GM10248 (cell line): Measurements from ENCODE around the gene RIPOR2.

Source experiments
- CTCF ChIA-PET: fragments of 300-600 bp; sonication (Branson Sonifier 250); formaldehyde crosslinking; extraction: SDS; loops from one replicate; lab custom pipeline; 2021; ENCODE audit warnings: antibody characterized with exemption; lab: Yijun Ruan, JAX
- POLR2A ChIA-PET: fragments of 350-650 bp; sonication (Branson Sonifier 250); formaldehyde crosslinking; extraction: SDS; loops from one replicate; lab custom pipeline; 2020; ENCODE audit warnings: antibody characterized with exemption; lab: Yijun Ruan, JAX
- DNase-seq: peaks from one replicate; pipeline ENCODE4 v3.0.0; 2012; ENCODE audit errors: extremely low spot score
- CTCF ChIP-seq: IDR thresholded peaks from 2 replicates; pipeline ENCODE4 v1.5.1; 2012; ENCODE audit warnings: mild to moderate bottlenecking, low read depth; ENCODE audit errors: extremely low read depth, missing control alignments, control extremely low read depth

Gene RIPOR2

GRCh38 chr6:24763578-24763977 lies 172.2 kb downstream of the RIPOR2 start:
- TF ChIP-seq CTCF: no peak
- ChIA-PET CTCF (interaction anchor here (1.2 to 5.7 kb wide), 2 partner anchors 17 to 181 kb away, joined by 5 to 54 read pairs; no protein-coding TSS in a partner anchor), POLR2A (interaction anchor here (0.5 kb wide), 1 partner anchor 387 kb away, joined by 3 read pairs; no protein-coding TSS in a partner anchor)
- DNase-seq: no peak

- POLR2A ChIA-PET: no interaction called here
- DNase-seq: no peak
- TF ChIP-seq CTCF: no peak
- CTCF ChIA-PET: interaction anchor here (1.2 to 2.4 kb wide), 4 partner anchors 20 to 181 kb away, joined by 3 to 8 read pairs (median 4); no protein-coding TSS in a partner anchor
Measured at GRCh38 chr6:24761851-24762250, 173.9 kb downstream of the RIPOR2 start.

- TF ChIP-seq CTCF: no peak
- CTCF ChIA-PET: interaction anchor here (0.8 to 2.4 kb wide), 6 partner anchors 13 to 237 kb away, joined by 3 to 8 read pairs (median 3); partner anchors contain the start of gene GMNN
- DNase-seq: no peak
- POLR2A ChIA-PET: no interaction called here
Measured at GRCh38 chr6:24761193-24761835, 174.4 kb downstream of the RIPOR2 start.

GRCh38 chr6:24760210-24760609 lies 175.6 kb downstream of the RIPOR2 start:
- CTCF ChIA-PET: interaction anchor here (0.8 to 2.4 kb wide), 4 partner anchors 9 to 236 kb away, joined by 3 to 8 read pairs (median 4); partner anchors contain the start of gene GMNN
- TF ChIP-seq CTCF: no peak
- POLR2A ChIA-PET: no interaction called here

GRCh38 chr6:24759718-24760117 lies 176.0 kb downstream of the RIPOR2 start:
- CTCF ChIA-PET: interaction anchor here (1.8 to 2.0 kb wide), 3 partner anchors 10 to 178 kb away, joined by 4 to 6 read pairs (median 5); no protein-coding TSS in a partner anchor
- TF ChIP-seq CTCF: no peak
- no peak for DNase-seq
- POLR2A ChIA-PET: no interaction called here

More at GRCh38 chr6:24760210-24760609, 175.6 kb downstream of the RIPOR2 start:
- DNase-seq: no peak

GRCh38 chr6:24757611-24758010 lies 178.1 kb downstream of the RIPOR2 start:
- ChIA-PET POLR2A (no interaction called here), CTCF (interaction anchor here (0.7 to 1.5 kb wide), 5 partner anchors 9 to 262 kb away, joined by 3 read pairs; no protein-coding TSS in a partner anchor)
- DNase-seq: no peak
- TF ChIP-seq CTCF: no peak
